Activated CD4-positive, alpha-beta T cell treated with anti-CD3 and anti-CD28 coated beads for 36 hours (primary cell): ENCODE measurements around the gene CAMK2A. TPM values are rescaled to one million over a fixed set of nuclear protein-coding genes. Genes with fewer than 3 reads are reported as not detected.

Source experiments
- ATAC-seq: fragments of 200-7000 bp; cut with Tn5 transposase; one replicate; pipeline ENCODE4 v1.10.0; 2021; ENCODE audit warnings: mild to moderate bottlenecking, moderate library complexity
- CTCF ChIA-PET: fragments of 350-600 bp; sonication (Branson Sonifier 250); formaldehyde crosslinking; loops from one replicate; lab custom pipeline; 2021; ENCODE audit warnings: antibody characterized with exemption; lab: Charles Lee
- POLR2A ChIA-PET: fragments of 350-600 bp; sonication (Branson Sonifier 250); formaldehyde crosslinking; loops from one replicate; lab custom pipeline; 2021; ENCODE audit warnings: antibody characterized with exemption, inconsistent platforms; lab: Charles Lee
- DNase-seq: peaks from one replicate; pipeline ENCODE4 v3.0.0-alpha.2; 2020
- H3K27ac Mint-ChIP-seq: one replicate; pipeline ENCODE4 v1.8.0; 2021; ENCODE audit warnings: mixed read lengths
- H3K27me3 Mint-ChIP-seq: one replicate; pipeline ENCODE4 v1.8.0; 2021; ENCODE audit warnings: mixed read lengths
- H3K36me3 Mint-ChIP-seq: one replicate; pipeline ENCODE4 v1.8.0; 2021; ENCODE audit warnings: low read depth, mixed read lengths
- H3K4me1 Mint-ChIP-seq: one replicate; pipeline ENCODE4 v1.8.0; 2021; ENCODE audit warnings: mixed read lengths
- H3K4me3 Mint-ChIP-seq: one replicate; pipeline ENCODE4 v1.8.0; 2021; ENCODE audit warnings: mild to moderate bottlenecking, moderate library complexity, mixed read lengths
- H3K9me3 Mint-ChIP-seq: one replicate; pipeline ENCODE4 v1.8.0; 2021; ENCODE audit warnings: low read depth, mixed read lengths
- intact Hi-C, 2 experiments: fragments of 100-400 bp; cut with DNase I in 1 of 2; cut with micrococcal nuclease in 1 of 2; formaldehyde crosslinking; loops; one replicate each; pipeline versions ENCODE4 v1.14.2 to v1.15.1; 2022 to 2024; cut with DNase I, micrococcal nuclease
- total RNA-seq, 2 experiments: library from RNA; stranded (reverse); gene quantifications; one replicate each; pipeline ENCODE4 v1.2.3, GENCODE V29; 2021

The CAMK2A gene
- total RNA-seq, 2 experiments from 2014 or later = not detected

DNA sequence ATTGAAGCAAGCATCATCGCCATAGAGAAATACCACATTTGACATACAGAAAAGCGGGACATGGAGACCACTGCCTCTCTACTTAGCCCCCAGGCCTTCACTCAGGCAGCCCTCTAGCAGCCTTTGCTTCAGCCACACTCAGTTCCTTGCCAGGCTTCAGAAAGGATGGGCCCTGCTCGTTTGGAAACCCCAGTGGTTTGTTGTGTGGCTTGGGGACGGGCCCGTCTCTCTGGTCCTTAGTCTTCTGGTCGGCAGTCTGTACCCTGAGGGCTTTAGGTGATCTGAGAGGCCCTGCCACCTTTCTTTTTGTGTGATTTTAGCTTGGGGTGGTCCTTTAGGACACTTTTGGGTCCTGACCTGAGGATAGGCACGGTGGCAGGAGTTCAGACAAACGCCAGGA is 34.2 kb upstream of the CAMK2A start:
- no peak overlapping the region for H3K27ac Mint-ChIP-seq
- H3K36me3 Mint-ChIP-seq = no peaks in the 10 kb centered on the region
- intact Hi-C loops = no loop called here
- no peaks in the 10 kb centered on the region for H3K27me3 Mint-ChIP-seq
- no peak overlapping the region for H3K4me3 Mint-ChIP-seq
- ChIA-PET CTCF (interaction anchor here (0.7 kb wide), 1 partner anchor 12 kb away, joined by 3 read pairs; no protein-coding TSS in a partner anchor), POLR2A (no interaction called here)
- DNase-seq (no peak), ATAC-seq (no peak)
- H3K9me3 Mint-ChIP-seq = no peaks in the 10 kb centered on the region
- peaks cover 6% of the 10 kb centered on the region for H3K4me1 Mint-ChIP-seq

GRCh38 chr5:150323092-150323491 is 33.5 kb upstream of the CAMK2A start:
- H3K27me3 Mint-ChIP-seq = peaks cover 3% of the 10 kb centered on the region
- intact Hi-C loops = no loop called here
- H3K4me3 Mint-ChIP-seq = no peak overlapping the region
- ATAC-seq = no peak
- H3K4me1 Mint-ChIP-seq = peaks cover 6% of the 10 kb centered on the region
- H3K27ac Mint-ChIP-seq = no peak overlapping the region
- ChIA-PET POLR2A (no interaction called here), CTCF (interaction anchor here (0.7 kb wide), 1 partner anchor 11 kb away, joined by 3 read pairs; no protein-coding TSS in a partner anchor)
- no peak for DNase-seq
- H3K36me3 Mint-ChIP-seq = no peaks in the 10 kb centered on the region
- H3K9me3 Mint-ChIP-seq = no peaks in the 10 kb centered on the region

- no peak overlapping the region for H3K27ac Mint-ChIP-seq
- peaks cover 6% of the 10 kb centered on the region for H3K4me1 Mint-ChIP-seq
- POLR2A ChIA-PET = no interaction called here
- peaks cover 3% of the 10 kb centered on the region for H3K27me3 Mint-ChIP-seq
- H3K36me3 Mint-ChIP-seq = no peaks in the 10 kb centered on the region
- no peak overlapping the region for H3K4me3 Mint-ChIP-seq
- H3K9me3 Mint-ChIP-seq = no peaks in the 10 kb centered on the region
- intact Hi-C loops = no loop called here
- ATAC-seq = peak; percentile 68
- CTCF ChIA-PET = interaction anchor here (0.6 kb wide), 1 partner anchor 26 kb away, joined by 3 read pairs; no protein-coding TSS in a partner anchor
- no peak for DNase-seq
These were observed 32.6 kb upstream of the CAMK2A start for GRCh38 chr5:150322202-150322601.

- Mint-ChIP-seq H3K27ac (no peak overlapping the region), H3K4me3 (no peak overlapping the region), H3K4me1 (peaks cover 6% of the 10 kb centered on the region), H3K9me3 (no peaks in the 10 kb centered on the region), H3K27me3 (peaks cover 3% of the 10 kb centered on the region), H3K36me3 (no peaks in the 10 kb centered on the region)
- intact Hi-C loops = no loop called here
- POLR2A ChIA-PET = no interaction called here
- CTCF ChIA-PET = interaction anchor here (0.6 kb wide), 2 partner anchors 27 to 62 kb away, joined by 3 read pairs; no protein-coding TSS in a partner anchor
- ATAC-seq = no peak
- DNase-seq = no peak
These were observed 32.2 kb upstream of the CAMK2A start for GRCh38 chr5:150321784-150322183.

DNA sequence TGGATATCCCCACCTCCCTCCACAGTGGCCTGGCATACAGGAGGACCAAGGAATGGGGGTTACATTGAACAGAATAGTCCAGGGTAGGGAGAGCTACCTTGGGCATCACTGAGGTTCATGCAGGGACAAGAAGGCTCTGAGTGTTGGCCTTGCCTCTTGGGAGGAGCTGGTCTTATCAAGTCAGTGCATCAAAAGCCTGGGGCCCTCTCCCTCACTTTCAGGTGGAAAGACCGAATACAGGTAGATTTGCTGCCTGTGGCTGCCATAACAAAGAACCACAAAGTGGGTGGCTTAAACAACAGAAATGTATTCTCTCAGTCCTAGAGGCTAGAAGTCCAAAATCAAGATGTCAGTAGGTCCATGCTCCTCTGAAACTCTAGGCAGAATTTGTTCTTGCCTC is 31.6 kb upstream of the CAMK2A start:
- CTCF ChIA-PET = interaction anchor here (0.6 to 1.2 kb wide), 3 partner anchors 13 to 61 kb away, joined by 3 to 5 read pairs (median 3); no protein-coding TSS in a partner anchor

GRCh38 chr5:150320044-150320613 is 30.6 kb upstream of the CAMK2A start:
- Mint-ChIP-seq H3K4me1 (peaks cover 6% of the 10 kb centered on the region), H3K36me3 (no peaks in the 10 kb centered on the region), H3K9me3 (no peaks in the 10 kb centered on the region), H3K4me3 (no peak overlapping the region), H3K27ac (no peak overlapping the region), H3K27me3 (peaks cover 3% of the 10 kb centered on the region)
- ATAC-seq = no peak
- no peak for DNase-seq
- CTCF ChIA-PET = interaction anchor here (0.6 to 1.2 kb wide), 4 partner anchors 16 to 481 kb away, joined by 3 to 5 read pairs (median 4); no protein-coding TSS in a partner anchor
- intact Hi-C loops = no loop called here
- POLR2A ChIA-PET = interaction anchor here (0.7 kb wide), 2 partner anchors 47 to 130 kb away, joined by 3 to 4 read pairs; no protein-coding TSS in a partner anchor

More for the DNA sequence above, 31.6 kb upstream of the CAMK2A start:
- H3K27me3 Mint-ChIP-seq = peaks cover 3% of the 10 kb centered on the region
- no peak overlapping the region for H3K4me3 Mint-ChIP-seq
- peaks cover 6% of the 10 kb centered on the region for H3K4me1 Mint-ChIP-seq
- no peak overlapping the region for H3K27ac Mint-ChIP-seq
- intact Hi-C loops = no loop called here
- no peaks in the 10 kb centered on the region for H3K9me3 Mint-ChIP-seq
- no peaks in the 10 kb centered on the region for H3K36me3 Mint-ChIP-seq
- no peak for ATAC-seq
- POLR2A ChIA-PET = interaction anchor here (0.7 kb wide), 1 partner anchor 46 kb away, joined by 3 read pairs; no protein-coding TSS in a partner anchor
- DNase-seq = no peak

DNA sequence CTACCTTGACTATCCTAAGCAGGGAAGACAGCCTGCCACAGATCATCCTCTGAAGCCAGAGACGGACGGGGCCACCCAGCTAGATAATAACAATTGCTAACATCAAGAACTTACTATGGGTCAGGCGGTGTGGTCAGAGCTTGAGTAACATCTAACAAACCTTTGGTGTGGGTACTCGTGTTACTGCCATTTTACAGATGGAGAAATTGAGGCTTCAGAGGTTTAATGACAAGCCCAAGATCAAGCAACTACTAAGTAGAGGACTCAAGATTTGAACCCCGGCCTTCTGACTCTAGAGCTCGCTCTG is 29.9 kb upstream of the CAMK2A start:
- Mint-ChIP-seq H3K36me3 (no peaks in the 10 kb centered on the region), H3K4me3 (no peak overlapping the region), H3K4me1 (peaks cover 6% of the 10 kb centered on the region), H3K9me3 (no peaks in the 10 kb centered on the region), H3K27me3 (peaks cover 3% of the 10 kb centered on the region), H3K27ac (no peak overlapping the region)
- ChIA-PET POLR2A (interaction anchor here (0.7 kb wide), 1 partner anchor 131 kb away, joined by 4 read pairs; no protein-coding TSS in a partner anchor), CTCF (interaction anchor here (0.5 to 0.9 kb wide), 3 partner anchors 17 to 97 kb away, joined by 3 to 4 read pairs (median 3); no protein-coding TSS in a partner anchor)
- DNase-seq = no peak
- no peak for ATAC-seq
- intact Hi-C loops = no loop called here

DNA sequence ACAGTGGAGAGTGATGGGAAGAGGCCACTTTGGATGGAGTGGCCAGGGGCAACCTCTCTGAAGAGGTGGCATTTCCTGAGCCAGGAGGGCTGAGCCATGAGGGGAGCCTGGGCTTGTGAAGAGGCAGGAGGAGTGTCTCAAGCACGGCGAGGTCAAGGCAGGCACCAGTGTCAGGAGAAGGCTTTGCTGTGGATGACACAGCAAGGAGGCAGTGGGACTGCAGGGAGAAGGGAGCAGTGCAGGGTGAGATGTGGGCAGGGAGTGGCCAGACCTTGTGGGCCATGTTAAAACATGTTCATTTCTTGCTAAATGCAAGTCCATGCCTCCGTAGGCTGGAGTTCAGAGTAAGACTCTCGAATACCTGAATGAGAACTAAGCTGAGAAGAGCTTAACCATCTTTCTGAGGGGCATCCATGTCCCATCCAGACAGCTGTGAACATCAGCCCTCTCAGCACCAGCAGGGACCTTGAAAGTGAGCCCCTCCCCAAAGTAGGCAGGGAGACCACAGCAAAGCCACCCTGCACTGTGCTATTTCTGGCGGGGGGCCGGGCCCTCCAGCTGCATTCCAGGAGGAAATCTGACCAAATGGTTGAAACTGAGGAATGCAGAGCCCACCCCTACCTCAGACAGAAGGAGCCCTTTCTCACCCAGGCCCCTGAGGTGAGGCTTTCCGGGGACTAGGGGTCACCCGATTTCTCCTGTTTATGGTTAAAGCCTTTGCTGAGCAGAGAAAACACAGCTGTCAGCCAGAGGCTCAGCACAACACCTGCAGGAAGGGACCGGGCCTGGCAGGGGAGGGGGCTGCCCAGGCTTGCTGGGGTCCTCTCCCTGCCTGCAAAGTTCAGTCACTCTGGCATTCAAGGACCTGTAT is 29.3 kb upstream of the CAMK2A start:
- Mint-ChIP-seq H3K36me3 (no peaks in the 10 kb centered on the region), H3K9me3 (no peaks in the 10 kb centered on the region), H3K4me1 (peaks cover 6% of the 10 kb centered on the region), H3K27ac (no peak overlapping the region), H3K27me3 (peaks cover 3% of the 10 kb centered on the region), H3K4me3 (no peak overlapping the region)
- POLR2A ChIA-PET = interaction anchor here (0.7 kb wide), 1 partner anchor 131 kb away, joined by 4 read pairs; no protein-coding TSS in a partner anchor
- CTCF ChIA-PET = interaction anchor here (0.5 to 0.9 kb wide), 3 partner anchors 18 to 375 kb away, joined by 3 read pairs; no protein-coding TSS in a partner anchor
- no peak for ATAC-seq
- DNase-seq = no peak
- intact Hi-C loops = no loop called here

GRCh38 chr5:150317048-150318003 is 27.8 kb upstream of the CAMK2A start:
- peaks cover 6% of the 10 kb centered on the region for H3K4me1 Mint-ChIP-seq
- peaks cover 6% of the 10 kb centered on the region for H3K27me3 Mint-ChIP-seq
- DNase-seq (peak; percentile 31), ATAC-seq (peak; percentile 80)
- H3K27ac Mint-ChIP-seq = no peak overlapping the region
- H3K36me3 Mint-ChIP-seq = no peaks in the 10 kb centered on the region
- ChIA-PET CTCF (no interaction called here), POLR2A (no interaction called here)
- intact Hi-C loops = no loop called here
- H3K9me3 Mint-ChIP-seq = no peaks in the 10 kb centered on the region
- no peak overlapping the region for H3K4me3 Mint-ChIP-seq

GRCh38 chr5:150316320-150316719 is 26.7 kb upstream of the CAMK2A start:
- intact Hi-C loops = no loop called here

More at GRCh38 chr5:150316320-150316719, 26.7 kb upstream of the CAMK2A start:
- POLR2A ChIA-PET = no interaction called here
- Mint-ChIP-seq H3K4me3 (no peak overlapping the region), H3K27ac (no peak overlapping the region), H3K9me3 (no peaks in the 10 kb centered on the region), H3K4me1 (no peaks in the 10 kb centered on the region), H3K27me3 (peaks cover 6% of the 10 kb centered on the region), H3K36me3 (no peaks in the 10 kb centered on the region)
- DNase-seq (no peak), ATAC-seq (no peak)
- CTCF ChIA-PET = no interaction called here
